CD4-positive, alpha-beta T cell treated with Interleukin-17A for 4 hours (primary cell): Measurements from ENCODE around the gene TCP11.

Source experiments
- DNase-seq: peaks from one replicate; pipeline ENCODE4 v3.0.0-alpha.2; 2020; ENCODE audit warnings: mixed read lengths

TCP11 gene

DNA sequence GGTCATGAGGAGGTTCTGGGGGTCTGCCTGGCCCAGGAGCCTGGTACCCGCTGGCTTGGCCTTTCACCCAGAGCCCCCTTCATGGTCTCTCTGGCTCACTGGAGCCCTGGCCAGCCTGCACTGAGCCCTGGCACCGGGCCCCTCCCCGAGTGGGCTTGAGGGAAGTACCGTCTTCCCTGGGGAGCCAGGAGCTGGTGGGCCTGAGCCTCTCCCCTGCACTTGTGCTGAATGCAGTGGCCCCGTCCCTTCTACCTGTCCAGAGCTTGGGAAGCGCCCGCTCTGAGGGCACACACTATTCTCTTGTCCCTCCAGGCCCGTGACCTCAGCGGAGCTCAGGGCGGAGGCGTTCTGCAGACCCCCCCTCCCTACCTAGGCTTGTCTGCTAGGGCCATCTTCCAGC is 62.2 kb downstream of the TCP11 start:
- DNase-seq: no peak

DNA sequence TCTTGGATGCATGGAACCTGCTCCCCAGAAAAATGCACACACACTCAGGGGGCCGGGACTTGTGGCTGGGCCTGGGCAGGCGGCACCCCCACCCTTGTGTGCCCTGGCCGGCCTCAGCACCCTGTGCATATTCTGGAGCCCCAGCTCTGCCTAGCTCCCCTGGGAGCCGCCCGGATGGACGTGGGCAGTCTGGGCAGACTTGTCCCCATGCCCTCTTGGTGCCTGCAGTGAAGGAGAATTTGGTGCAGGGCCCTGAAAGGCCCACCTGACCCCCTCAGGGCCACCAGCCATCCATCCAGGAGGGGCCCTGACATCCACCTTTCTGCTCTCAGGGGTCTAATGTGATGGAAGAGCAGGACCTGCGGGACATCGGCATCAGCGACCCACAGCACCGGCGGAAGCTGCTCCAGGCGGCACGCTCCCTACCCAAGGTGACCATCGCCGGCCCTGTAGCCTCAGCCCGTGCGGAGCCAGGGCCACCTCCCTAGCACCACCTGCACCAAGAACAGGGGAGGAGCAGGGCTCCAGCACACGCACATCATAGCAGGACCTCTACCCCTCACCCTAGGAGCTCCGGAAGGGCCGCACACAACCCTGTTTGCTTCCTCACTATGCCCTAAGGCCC is 62.8 kb downstream of the TCP11 start:
- DNase-seq: no peak

DNA sequence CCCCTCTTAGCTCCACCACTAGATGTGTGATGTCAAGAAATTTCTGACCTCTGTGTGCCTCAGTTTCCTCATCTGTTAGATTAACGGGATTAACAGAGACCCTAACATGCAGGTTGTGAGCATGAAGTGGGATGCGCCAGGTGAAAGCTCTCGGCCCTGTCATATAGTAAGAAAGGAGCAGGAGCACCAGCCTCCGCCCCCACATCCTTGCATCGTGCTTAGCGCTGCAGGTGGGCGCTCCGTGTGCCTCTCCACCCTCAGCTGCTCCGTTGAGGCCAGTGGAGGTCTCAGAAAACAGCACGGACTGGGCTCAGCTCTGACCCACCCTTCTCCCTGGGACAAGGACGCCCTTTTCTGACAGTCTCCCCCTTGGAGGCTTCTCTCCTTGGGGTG is 63.4 kb downstream of the TCP11 start:
- no peak for DNase-seq

DNA sequence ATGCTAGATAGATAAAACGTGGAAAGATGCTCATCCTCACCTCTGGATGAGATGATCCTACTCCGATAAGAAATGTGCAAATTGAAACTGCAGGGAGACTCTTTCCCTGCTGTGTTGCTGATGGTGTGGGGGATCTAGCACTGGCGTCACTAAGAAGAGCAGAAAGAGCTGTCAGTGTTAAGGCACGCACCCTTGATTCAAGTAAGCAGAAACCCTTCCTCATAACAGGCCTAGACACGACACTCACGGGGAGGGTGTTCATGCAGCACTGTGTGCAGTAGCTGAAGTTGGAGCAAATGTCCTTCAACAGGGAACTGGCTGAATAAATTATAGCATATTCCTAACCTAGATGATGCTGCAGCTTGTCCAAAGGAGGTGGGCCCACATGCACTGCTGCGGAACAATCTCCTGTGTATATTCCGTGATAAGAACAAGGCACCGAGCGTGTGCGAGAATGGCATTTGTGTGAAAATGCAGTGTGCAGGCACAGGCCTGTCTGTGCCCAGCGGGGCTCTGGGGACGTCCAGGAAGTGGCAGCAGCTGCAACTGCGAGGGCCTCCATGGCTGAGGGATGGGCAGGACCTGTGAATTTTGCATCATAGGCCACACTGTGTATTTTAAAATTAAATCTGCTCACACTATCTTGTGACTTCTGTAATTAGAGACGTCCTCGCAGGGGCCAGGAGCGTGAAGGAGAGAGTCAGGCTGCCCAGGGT is 64.0 kb downstream of the TCP11 start:
- no peak for DNase-seq

DNA sequence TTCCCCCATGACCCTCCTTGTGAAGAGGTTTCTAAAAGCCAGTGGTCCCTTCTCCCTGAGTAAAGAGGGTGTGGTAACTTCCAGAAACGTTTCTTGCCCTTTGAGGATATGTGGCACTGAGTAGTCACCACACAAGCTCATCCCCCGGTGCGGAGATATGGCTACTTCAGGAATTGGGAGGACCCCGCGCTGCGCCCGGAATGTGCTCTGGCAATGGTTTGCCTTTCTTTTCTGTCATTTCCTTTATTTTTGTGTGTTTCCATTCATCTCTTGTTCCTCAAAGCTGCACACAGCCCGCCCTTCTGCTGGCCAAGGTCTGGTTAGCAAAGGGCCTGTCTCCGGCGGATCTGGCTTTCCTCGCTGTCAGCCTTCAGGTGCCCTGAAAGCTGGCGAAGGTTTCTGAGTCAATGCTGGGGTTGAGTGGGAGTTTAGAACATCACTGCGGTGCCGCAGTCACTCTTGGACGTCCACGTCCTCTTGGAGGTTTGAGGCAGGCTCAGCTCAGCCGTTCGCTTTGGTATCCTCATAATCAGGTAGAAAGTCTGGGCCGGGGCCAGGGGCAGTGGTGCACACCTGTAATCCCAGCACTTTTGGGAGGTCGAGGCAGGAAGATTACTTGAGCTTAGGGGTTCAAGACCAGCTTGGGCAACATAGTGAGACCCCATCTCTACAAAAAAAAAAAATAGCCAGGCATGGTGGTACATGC is 67.2 kb downstream of the TCP11 start:
- no peak for DNase-seq

DNA sequence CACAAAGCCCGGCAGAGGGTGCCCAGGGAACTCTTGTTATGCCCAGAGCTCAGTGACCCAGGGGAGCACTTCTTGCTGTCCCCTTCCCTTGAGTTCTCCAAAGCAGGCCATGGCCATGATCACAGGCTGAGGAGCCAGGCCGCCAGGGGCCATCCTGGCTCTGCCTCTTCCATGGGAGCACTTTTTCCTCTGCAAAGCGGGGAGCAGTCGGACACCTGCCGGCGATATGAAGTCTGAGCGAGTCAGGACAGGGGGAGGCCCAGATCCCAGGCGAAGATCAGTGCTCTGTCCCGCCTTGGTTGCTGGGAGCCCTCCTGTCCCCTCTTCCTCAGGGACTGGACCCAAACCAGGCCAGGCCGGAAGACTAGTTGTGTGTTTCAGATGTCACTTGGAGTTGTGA is 67.9 kb downstream of the TCP11 start:
- DNase-seq: no peak

DNA sequence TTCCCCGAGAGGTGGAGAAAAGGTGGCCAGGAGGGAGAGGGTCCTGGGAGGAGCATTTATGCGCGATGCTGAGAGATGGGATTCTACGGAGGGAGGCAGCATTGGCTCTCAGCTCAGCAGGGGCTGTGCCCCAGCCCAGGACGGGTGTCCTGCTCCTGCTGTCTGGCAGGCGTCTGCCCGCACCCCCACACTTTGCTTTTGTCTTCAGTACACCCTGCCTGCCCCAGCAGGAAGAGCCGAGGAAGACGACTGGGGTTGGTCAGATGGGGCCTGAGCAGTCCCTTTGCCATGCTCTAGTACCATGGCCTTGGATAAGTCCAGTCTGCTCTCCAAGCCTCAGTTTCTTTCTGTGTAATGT is 68.5 kb downstream of the TCP11 start:
- DNase-seq: no peak

DNA sequence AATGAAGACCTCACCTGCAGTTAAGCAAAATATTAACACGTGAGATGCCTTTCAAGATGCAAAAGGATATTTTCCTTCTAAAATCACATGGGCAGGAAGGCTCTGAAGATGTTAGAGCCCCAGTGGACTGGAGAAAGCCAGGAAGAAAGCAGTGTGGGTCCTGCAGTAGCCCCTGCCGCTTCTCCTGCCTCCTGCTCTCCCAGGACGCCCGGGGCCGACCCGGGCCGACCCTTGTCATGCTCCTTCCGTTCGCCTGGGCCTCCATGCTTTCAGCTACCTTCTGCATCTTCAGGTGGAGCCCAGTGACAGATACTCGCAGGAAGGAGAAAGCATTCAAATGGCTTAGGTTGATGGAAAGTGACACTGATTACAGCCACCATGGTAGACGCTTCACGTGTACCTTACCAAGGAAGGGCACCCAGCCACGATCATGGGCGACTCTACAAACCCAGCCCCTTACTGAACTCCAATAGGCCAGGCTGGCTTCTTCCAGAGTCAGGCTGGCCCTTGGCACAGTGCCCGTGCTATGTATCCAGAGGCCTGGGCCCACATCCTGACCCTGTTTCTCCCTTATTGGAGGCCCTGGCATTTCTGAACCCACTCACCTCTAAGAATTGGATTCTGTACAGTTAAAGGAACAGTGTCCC is 69.0 kb downstream of the TCP11 start:
- DNase-seq: no peak

DNA sequence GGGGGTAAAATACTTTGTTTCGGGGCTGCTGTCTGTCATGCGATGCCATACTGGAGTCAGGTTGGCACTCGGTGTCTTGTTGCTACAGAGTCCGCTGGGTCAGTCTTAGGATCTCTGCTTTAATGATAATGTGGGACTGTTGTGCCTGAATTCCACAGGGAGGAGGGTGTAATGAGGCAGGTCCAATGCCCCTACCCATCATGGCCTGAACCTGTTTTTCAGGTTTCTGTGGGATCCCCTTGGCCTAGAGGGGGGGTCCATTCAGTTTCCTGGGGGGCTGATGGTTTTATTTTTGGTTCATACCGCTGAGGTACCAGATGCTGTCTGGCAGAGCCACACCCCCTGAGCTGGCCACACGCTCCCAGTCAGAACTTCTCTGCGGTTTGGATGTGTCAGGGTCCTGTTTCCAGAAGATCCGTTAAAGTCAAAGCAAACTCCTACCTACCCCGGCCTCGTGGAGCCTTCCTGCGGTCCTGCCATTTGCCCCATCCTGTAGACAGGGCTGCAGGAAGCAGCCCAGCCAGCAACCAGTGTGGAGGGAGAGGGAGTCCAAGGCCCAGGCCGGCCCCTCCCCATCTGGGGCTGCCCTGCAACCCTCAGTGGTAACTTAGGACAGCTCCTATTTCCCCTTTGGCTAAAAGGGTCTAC is 69.7 kb downstream of the TCP11 start:
- DNase-seq: no peak

DNA sequence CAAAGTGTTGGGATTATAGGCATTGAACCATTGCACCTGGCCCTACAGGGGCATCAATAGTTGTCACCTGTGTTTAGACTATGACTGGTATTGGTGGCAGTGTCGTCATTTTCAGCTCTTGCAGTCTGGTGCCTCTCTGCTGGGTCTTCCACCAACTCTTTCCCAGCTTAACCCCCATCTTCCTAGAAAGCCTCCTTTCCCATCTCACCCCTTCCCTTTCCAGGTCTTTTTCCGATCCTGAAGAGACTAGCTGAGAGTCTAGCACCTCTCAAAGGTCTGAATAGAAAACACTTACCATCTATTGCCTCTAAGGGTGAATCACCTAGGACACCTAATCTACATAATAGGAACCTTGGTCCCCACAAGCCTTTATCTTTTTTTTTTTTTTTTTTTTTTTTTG is 71.0 kb downstream of the TCP11 start:
- DNase-seq: no peak

DNA sequence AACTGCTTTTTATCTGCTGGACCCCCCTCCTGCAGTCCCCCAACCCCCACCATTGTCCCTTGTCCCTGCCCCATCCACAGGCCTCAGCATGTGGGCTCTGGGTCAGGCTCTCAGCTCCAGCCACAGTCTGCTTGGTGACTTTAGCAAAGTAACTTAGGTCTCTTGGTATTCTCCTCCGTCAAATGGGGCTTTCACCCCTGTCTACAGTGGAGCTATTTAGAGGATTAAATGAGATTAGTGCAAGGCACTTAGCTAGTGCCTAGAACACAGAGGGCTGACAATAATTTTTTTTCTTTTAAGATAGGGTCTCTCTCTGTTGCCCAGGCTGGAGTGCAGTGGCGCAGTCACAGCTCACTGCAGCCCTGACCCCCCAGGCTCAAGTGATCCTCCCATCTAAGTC is 71.9 kb downstream of the TCP11 start:
- no peak for DNase-seq

DNA sequence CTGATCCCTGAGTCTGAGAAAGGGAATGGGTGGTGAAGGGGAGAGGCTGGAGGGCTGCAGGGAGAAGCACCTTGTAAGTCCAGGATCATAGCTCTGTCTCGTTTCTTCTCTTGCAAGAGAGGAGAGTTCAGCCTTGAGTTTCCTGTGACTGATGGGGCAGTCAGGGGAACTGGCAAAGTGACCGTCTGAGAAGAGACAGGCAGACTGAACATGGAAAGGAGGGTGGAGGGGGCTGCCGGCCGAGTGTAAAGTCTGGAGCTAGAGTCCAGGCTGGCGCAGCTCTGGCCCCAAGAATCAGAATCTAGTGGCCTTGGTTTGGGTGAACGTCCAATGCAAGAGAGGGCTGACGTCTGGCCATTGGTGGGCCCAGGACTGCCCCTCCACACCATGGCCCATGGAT is 72.5 kb downstream of the TCP11 start:
- no peak for DNase-seq

DNA sequence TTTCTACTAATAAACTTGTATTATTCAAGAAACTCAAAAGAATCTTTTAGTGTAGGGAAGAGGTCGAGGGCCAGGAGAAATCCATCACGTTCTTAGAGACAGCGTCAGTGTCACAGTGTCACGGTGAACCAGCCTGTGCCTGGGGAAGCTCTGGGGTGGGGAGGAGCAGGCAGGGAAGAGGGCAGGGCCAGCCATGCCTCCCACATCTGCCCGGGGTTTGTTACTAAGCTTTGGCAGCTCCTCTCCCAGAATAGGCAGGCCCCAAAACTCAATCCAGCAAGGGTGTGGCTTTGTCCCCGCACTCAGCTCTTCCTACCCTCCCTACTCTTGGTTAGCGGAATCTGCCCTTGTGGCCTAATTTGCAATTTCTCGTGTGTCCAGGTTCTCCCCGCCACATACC is 72.9 kb downstream of the TCP11 start:
- no peak for DNase-seq
